Measurements from ENCODE around the gene TWIST1. TPM values are rescaled to one million over a fixed set of nuclear protein-coding genes. Genes with fewer than 3 reads are reported as not detected.

The TWIST1 gene
- polyA plus RNA-seq (ENCODE audit: insufficient read depth in 1 of 5, insufficient read length in 5 of 5, low replicate concordance in 1 of 5) = under 1 TPM; 0.18 to 0.90 (median 0.31) TPM
- long read RNA-seq, donor 1 = 0 reads
- long read RNA-seq, donor 2 = 0 reads
- long read RNA-seq, donor 3 = 0 reads
- long read RNA-seq, donor 4, partial matches to known transcripts = 0 of 2 reads
- long read RNA-seq, donor 4, other reads (novel, unspliced or antisense) = 0 of 2 reads
- long read RNA-seq, donor 5, partial matches to known transcripts = 0 of 1 reads
- long read RNA-seq, donor 5, other reads (novel, unspliced or antisense) = 0 of 1 reads
- long read RNA-seq, donor 6, partial matches to known transcripts = 0 of 1 reads
- long read RNA-seq, donor 6, other reads (novel, unspliced or antisense) = 0 of 1 reads
- long read RNA-seq, donor 7 = 0 reads
- long read RNA-seq, donor 8 = 0 reads

GRCh38 chr7:19117091-19117869 lies at the start of gene TWIST1:
TSS of gene TWIST1 (minus strand) at chr7:19117636. CDS start at chr7:19117321, 315 bp downstream.
- DNase-seq = no peak

- no peak for DNase-seq
Measured at GRCh38 chr7:19161671-19162070, 44.2 kb upstream of the TWIST1 start.

- peak in 1 of 2 donors; percentile 1 for DNase-seq
Measured at GRCh38 chr7:19146699-19147098, 29.3 kb upstream of the TWIST1 start.

GRCh38 chr7:19145434-19146115 lies 28.1 kb upstream of the TWIST1 start:
- DNase-seq = no peak

- no peak for DNase-seq
Measured at GRCh38 chr7:19144661-19145433, 27.4 kb upstream of the TWIST1 start, which contains the start of gene FERD3L. TSS of gene FERD3L (minus strand) at chr7:19145421. CDS start at chr7:19145362, 59 bp downstream.

- DNase-seq = no peak
Measured at GRCh38 chr7:19143881-19144574, 26.6 kb upstream of the TWIST1 start.

- no peak for DNase-seq
Measured at GRCh38 chr7:19139706-19140327, 22.4 kb upstream of the TWIST1 start.

GRCh38 chr7:19133886-19134285 lies 16.4 kb upstream of the TWIST1 start:
- no peak for DNase-seq

GRCh38 chr7:19133390-19133789 lies 16.0 kb upstream of the TWIST1 start:
- DNase-seq = no peak

- no peak for DNase-seq
Measured at GRCh38 chr7:19128856-19129255, 11.4 kb upstream of the TWIST1 start.

GRCh38 chr7:19121977-19122588 lies 4.6 kb upstream of the TWIST1 start:
- no peak for DNase-seq

- DNase-seq = no peak
Measured at GRCh38 chr7:19119870-19120486, 2.5 kb upstream of the TWIST1 start.

- no peak for DNase-seq
Measured at GRCh38 chr7:19119372-19119771, 1.9 kb upstream of the TWIST1 start.

GRCh38 chr7:19118636-19119371 lies 1.4 kb upstream of the TWIST1 start:
- no peak for DNase-seq

GRCh38 chr7:19117870-19118608 lies 603 bp upstream of the TWIST1 start:
- no peak for DNase-seq

- DNase-seq = no peak
Measured at GRCh38 chr7:19116121-19117090, 1.0 kb downstream of the TWIST1 start.

- DNase-seq = no peak
Measured at GRCh38 chr7:19114551-19114855, 2.9 kb downstream of the TWIST1 start.

All from right lung (tissue), 10 donors.